ENCODE measurements around the gene CCL14.
A peak's percentile ranks its signal among the peaks of the same experiment; 100 is the strongest.

GRCh38 chr17:35986643-35987042 is at the start of gene CCL14:
- TF ChIP-seq POLR2AphosphoS5 (IDR thresholded peaks at IDR 0.05) (peak in 2 of 3 donors; percentile 40 to 75), CTCF (IDR thresholded peaks at IDR 0.05 in 8 of 11, conservative IDR thresholded peaks at IDR 0.05 in 3 of 11) (no peak)
